Measurements from ENCODE around the gene MAP2K7.

DNA sequence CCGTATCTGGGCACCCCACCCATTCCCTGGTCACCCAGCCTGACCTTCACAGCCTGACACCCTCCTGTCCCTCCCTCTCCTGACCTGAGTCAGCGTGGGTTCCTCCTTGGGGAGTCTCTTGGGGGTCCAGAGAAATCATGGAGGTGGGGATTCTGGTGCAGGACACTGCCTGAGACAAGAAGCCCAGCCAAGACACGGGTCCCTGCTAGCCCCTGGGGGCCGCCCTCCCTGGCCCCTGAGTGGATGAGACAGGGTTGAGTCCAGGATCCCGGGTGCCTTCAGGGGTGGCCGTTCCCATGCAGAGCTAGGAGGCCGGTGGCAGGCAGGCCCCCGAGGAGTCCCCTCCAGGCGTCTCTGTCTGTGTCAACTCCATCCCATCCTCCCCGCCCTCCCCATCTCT, 1.6 kb downstream of the MAP2K7 start:
- TF ChIP-seq, protein P1, sequence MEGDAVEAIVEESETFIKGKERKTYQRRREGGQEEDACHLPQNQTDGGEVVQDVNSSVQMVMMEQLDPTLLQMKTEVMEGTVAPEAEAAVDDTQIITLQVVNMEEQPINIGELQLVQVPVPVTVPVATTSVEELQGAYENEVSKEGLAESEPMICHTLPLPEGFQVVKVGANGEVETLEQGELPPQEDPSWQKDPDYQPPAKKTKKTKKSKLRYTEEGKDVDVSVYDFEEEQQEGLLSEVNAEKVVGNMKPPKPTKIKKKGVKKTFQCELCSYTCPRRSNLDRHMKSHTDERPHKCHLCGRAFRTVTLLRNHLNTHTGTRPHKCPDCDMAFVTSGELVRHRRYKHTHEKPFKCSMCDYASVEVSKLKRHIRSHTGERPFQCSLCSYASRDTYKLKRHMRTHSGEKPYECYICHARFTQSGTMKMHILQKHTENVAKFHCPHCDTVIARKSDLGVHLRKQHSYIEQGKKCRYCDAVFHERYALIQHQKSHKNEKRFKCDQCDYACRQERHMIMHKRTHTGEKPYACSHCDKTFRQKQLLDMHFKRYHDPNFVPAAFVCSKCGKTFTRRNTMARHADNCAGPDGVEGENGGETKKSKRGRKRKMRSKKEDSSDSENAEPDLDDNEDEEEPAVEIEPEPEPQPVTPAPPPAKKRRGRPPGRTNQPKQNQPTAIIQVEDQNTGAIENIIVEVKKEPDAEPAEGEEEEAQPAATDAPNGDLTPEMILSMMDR (conservative IDR thresholded peaks at IDR 0.05; ENCODE audit: low read length) = no peak
- no peak for TF ChIP-seq EZH2phosphoT487 (IDR thresholded peaks at IDR 0.05; ENCODE audit: borderline replicate concordance)

Data from Loucy (cell line).